ENCODE data around the gene PTPRM.

PTPRM gene

DNA sequence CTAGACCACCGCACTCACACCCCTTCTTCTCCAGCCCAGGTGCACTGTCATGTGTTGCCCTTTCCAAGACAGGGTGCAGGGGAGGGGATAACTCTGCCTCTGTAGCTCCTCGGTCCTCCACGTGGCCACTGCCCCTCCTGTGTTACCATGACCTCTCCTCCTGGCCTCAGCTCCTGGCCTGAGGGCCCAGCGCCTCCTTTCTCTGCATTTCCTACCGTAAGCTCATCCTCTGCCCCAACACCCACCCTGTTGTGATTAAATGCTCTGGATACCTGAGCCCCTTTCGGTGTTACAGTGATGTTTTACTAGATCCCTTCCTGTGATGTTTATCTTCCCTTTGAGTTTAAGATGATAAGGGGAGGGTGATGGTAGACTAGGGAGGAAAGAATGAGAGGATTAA is 242.3 kb downstream of the PTPRM start:
- DNase-seq (ENCODE audit: low read depth) = no peak

DNA sequence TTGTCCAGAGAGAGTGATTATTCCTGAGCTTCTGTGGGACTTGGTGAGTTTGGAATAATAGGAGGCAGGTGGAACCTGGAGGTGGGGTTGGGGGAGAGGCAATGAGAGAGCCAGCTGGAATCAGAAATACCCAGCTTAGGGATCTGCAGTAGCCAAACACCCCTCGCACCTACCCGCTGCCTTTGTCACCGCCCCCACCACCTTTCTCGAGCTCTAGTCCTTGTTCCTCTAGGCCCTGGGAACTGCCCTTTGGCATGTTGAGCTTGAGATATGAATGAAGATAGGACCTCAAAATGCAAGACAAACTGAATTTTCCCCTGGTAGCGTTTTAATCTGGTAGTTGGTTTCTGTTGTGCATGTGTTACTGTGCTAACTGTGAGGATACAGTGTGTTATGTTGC is 242.9 kb downstream of the PTPRM start:
- DNase-seq (ENCODE audit: low read depth) = no peak

GRCh38 chr18:7812431-7813063 is 245.4 kb downstream of the PTPRM start:
- DNase-seq (ENCODE audit: low read depth) = peak; percentile 87

DNA sequence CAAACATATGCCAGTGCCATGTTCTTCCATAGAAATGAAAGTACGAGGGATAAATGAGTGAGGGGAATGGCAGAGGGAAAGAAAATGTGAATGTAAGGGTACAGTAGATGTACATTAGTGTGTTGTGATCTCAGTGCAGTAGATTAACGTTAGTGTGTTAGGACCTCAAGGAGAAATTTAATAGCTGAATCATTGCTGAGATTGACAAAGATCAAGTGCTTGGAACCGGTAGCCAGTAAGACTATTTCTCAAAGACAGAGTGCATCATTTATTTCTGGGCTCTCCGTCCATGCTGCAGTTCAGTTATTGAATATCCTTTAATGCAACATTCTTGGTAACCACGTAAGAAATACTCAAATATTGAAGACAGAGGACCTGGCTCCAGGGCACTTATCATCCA is 246.0 kb downstream of the PTPRM start:
- DNase-seq (ENCODE audit: low read depth) = no peak

- DNase-seq (ENCODE audit: low read depth) = no peak
These were observed 247.7 kb downstream of the PTPRM start for GRCh38 chr18:7814754-7815315.

DNA sequence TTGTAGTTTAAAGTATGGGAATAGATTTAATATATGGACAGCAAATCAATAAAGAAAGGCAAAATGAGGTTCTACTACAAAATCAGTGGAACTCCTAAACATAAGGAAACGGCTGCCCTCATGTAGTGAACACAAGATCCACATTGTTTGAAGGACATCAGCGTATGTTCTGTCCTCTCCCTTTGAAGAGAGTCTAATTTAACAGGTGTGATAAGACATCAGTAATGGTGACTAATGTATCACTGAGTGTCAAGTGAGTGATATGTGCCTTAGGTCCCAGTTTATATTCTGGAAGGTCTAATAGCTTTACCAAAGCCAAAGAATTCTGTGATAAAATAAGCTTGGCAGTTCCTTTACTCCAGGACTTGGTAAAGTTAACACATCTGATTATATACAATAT is 248.7 kb downstream of the PTPRM start:
- no peak for DNase-seq (ENCODE audit: low read depth)

- no peak for DNase-seq (ENCODE audit: low read depth)
These were observed 250.6 kb downstream of the PTPRM start for GRCh38 chr18:7817575-7818230.

DNA sequence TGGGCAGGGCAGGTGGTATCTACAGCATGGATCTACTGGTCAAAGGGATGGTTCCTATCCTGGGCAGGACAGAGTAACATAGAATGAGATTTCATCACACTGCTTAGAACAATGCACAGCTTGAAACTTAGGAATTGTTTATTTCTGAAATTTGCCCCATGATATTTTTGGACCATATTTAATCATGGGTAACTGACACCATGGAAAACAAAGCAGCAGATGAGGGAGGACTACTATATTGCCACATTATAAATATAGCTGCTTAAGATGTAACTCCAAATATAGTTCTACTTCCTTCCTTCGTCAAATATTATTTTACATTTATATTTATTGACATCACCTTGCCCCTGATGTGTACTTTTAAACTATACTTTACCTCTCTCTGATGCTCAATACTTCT is 254.7 kb downstream of the PTPRM start:
- DNase-seq (ENCODE audit: low read depth) = peak; percentile 53

DNA sequence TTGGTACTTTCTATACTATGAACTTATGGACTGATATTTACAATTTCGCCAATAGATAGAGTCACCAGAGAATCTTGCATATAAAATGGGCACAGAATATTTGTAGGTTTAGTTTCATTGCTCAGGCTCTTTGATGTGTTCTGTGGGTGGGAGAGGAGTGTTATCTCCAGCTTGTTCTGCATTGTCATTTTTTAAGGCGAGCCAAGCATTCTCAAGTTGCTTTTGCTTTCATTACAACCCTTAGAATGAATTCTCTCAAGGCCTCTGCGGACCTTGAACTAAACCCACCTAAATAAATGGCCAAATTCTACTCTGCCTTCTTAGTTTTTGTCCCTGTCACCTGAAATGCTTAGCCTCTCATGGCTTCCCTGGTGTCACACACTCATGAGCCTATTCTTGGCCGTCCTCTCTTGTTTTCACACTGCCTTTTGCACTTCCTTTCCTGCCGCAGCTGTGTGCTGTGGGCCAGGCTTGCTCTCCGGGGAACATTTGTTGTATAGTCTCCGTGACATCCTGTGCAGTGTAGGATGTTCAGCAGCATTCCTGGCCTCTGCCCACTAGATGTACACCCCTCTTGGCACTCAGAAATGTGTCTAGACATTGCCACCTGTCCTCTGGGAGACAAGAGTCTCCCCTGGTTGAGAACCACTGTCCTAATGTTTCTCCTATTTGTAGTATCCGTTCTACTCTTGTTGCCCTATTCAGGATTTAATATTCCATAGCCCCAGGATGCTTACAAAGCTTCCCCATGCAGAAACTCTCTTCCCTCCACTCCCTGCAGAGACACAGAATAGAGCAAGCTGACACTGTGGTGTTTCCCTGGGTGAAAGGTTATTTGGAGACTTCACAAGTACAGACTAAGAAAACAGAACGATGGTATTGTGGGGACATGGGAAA is 255.6 kb downstream of the PTPRM start:
- no peak for DNase-seq (ENCODE audit: low read depth)

DNA sequence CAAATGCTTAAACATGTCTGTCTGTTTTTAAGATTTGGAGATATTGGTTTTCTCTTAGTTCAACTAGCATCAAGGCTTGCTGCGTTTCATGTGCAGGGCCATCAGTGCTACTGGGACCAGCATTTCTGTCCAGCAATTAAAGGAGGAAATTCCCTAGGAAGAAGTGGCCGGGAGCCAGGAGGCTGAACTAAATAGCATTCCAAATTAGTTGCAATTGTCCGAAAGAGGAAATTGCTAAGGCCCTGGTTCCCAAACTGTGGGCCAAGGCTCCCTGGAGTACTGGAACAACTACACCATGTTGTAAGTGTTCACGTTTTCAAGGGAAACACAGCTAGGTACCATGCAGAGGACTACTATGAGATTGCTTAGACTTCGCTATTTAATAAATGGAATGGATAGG is 257.9 kb downstream of the PTPRM start:
- DNase-seq (ENCODE audit: low read depth) = no peak

- no peak for DNase-seq (ENCODE audit: low read depth)
These were observed 263.4 kb downstream of the PTPRM start for GRCh38 chr18:7830468-7830867.

DNA sequence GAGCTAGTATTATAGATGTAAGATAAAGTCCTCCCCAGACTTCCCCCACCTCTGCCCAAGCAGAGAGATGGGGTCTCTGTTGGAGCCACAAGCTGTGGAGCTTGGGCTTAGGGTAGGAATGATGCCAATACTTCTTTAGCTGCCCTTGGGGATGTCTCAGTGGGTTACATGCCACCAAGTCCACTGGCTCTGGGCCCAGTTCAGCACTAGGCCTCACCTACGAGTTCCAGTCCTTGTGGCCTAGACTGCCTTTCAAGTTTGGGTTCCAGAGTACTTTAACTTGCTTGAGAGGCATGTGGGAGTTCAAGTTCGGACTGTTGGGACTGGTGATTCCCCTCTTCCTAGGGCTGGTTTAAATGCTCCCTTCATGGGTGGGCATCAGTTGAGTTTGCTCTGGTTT is 272.4 kb downstream of the PTPRM start:
- DNase-seq (ENCODE audit: low read depth) = no peak

GRCh38 chr18:7840411-7840810 is 273.3 kb downstream of the PTPRM start:
- no peak for DNase-seq (ENCODE audit: low read depth)

DNA sequence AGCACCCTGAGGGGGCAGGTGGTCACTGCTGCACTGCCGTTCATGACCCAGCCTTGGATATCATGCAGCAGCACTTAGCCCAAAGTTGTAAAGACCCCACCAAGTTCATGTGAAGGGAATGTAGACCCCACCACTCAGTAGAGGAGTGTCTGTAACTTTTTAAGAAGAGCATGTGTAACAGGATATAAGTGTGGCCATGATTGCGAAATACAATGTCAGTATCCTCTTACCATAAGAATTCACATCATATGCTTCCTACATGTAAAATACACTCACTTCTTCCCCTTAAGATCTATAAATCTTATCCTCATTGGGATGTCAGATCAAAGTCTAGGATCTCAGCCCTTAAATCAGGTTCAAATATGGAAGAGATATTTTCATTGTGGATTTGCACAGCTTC is 276.9 kb downstream of the PTPRM start:
- DNase-seq (ENCODE audit: low read depth) = peak; percentile 54

GRCh38 chr18:7844418-7844817 is 277.3 kb downstream of the PTPRM start:
- DNase-seq (ENCODE audit: low read depth) = no peak

- no peak for DNase-seq (ENCODE audit: low read depth)
These were observed 279.2 kb downstream of the PTPRM start for GRCh38 chr18:7846335-7846734.

GRCh38 chr18:7847357-7848053 is 280.4 kb downstream of the PTPRM start:
- DNase-seq (ENCODE audit: low read depth) = no peak

- DNase-seq (ENCODE audit: low read depth) = peak; percentile 6
These were observed 280.9 kb downstream of the PTPRM start for GRCh38 chr18:7848054-7848412.

DNA sequence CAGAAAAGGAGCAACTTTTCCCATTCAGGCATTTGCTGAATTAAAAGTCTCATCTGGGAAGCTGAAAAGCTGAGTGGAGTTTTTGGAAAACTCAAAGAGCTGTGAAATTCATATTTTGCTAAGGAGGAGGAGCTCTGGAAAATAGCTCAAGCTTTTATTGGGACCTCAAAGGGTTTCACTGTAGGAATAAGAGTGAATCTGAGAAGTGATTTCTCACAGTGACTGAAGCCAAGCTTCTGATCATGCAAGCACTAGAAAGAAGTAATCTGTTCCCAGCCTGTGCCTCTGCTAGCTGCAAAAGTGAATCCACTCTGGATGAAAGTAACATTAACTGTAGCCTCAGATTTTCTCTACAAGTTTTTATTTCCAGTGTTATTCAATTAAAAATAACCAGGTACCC is 283.3 kb downstream of the PTPRM start:
- no peak for DNase-seq (ENCODE audit: low read depth)

GRCh38 chr18:7855028-7855427 is 287.9 kb downstream of the PTPRM start:
- DNase-seq (ENCODE audit: low read depth) = no peak

GRCh38 chr18:7855671-7856070 is 288.6 kb downstream of the PTPRM start:
- no peak for DNase-seq (ENCODE audit: low read depth)

DNA sequence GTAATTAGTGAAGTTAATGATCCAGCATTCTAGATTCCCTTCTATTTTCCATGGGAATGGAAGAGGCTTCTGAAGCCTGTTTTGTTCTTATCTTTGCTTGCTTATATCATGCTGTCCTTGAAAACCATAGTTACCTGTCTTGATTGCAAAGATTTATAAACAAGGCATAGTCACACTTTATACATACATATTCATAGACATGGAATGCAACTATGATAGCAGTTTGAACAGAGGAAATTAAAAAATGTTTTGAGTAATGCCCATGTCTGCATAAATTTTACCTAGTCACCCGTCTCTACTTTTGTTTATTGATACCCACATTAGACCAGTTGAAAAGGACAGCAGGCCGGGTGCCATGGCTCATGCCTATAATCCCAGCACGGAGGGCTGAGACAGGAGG is 289.0 kb downstream of the PTPRM start:
- no peak for DNase-seq (ENCODE audit: low read depth)

All from fibroblast of gingiva (primary cell).